ENCODE results near the gene AP4E1.

DNA sequence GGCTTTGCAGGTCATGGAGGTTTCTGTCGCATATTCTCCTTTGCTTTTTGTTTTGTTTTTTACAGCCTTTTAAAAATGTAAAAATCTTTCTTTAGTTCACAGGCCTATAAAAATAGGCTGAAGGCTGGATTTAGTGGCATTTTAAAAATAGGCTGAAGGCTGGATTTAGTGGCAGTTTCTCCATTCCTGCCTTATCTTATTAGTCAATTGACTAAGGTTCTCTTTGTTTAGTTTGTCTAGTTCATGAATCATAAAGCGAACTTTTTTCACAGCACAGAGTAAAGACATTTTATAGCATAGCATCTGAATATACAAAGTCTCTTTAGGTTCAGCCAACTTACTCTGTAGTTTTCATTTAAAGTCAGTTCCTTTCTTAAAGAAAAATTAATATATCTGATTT lies 31.4 kb downstream of the AP4E1 start:
- TF ChIP-seq POLR2AphosphoS5 (IDR thresholded peaks at IDR 0.05; ENCODE audit: low read depth) (no peak), SPI1 (IDR thresholded peaks at IDR 0.05; ENCODE audit: borderline replicate concordance, low read depth) (no peak), GABPA (IDR thresholded peaks at IDR 0.05; ENCODE audit: low read depth) (no peak)
- TF ChIP-seq, protein P1, sequence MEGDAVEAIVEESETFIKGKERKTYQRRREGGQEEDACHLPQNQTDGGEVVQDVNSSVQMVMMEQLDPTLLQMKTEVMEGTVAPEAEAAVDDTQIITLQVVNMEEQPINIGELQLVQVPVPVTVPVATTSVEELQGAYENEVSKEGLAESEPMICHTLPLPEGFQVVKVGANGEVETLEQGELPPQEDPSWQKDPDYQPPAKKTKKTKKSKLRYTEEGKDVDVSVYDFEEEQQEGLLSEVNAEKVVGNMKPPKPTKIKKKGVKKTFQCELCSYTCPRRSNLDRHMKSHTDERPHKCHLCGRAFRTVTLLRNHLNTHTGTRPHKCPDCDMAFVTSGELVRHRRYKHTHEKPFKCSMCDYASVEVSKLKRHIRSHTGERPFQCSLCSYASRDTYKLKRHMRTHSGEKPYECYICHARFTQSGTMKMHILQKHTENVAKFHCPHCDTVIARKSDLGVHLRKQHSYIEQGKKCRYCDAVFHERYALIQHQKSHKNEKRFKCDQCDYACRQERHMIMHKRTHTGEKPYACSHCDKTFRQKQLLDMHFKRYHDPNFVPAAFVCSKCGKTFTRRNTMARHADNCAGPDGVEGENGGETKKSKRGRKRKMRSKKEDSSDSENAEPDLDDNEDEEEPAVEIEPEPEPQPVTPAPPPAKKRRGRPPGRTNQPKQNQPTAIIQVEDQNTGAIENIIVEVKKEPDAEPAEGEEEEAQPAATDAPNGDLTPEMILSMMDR (IDR thresholded peaks at IDR 0.05; ENCODE audit: insufficient read depth, low read length): no peak
